Colonic mucosa (tissue), 4 donors: Measurements from ENCODE around the gene P2RX6. TPM values are rescaled to one million over a fixed set of nuclear protein-coding genes. Genes with fewer than 3 reads are reported as not detected.
A peak's percentile ranks its signal among the peaks of the same experiment; 100 is the strongest.
"Not testable (repeated sequence)": the region's sequence is repeated elsewhere in the genome, so short reads cannot be mapped to it uniquely, and the experiment has no call there.

Experiments
- DNase-seq: peaks from one replicate; pipeline ENCODE4 v3.0.0-alpha.2; 2020
- H3K27ac ChIP-seq: fragments of 200-600 bp; one replicate; pipeline ENCODE4 v1.8.0; 2021
- H3K27me3 ChIP-seq: fragments of 200-600 bp; one replicate; pipeline ENCODE4 v1.8.0; 2021
- H3K36me3 ChIP-seq: fragments of 200-600 bp; one replicate; pipeline ENCODE4 v1.8.0; 2021
- H3K4me1 ChIP-seq: fragments of 200-600 bp; one replicate; pipeline ENCODE4 v1.8.0; 2021; ENCODE audit warnings: mild to moderate bottlenecking
- H3K4me3 ChIP-seq: fragments of 200-600 bp; one replicate; pipeline ENCODE4 v1.8.0; 2021
- H3K9ac ChIP-seq, 2 donors: one replicate each; pipeline ENCODE4 v1.7.0; 2013; ENCODE audit warnings: control low read depth in 2 of 2, low read depth in 2 of 2, low read length in 2 of 2
- H3K9me3 ChIP-seq: fragments of 200-600 bp; one replicate; pipeline ENCODE4 v1.8.0; 2021
- intact Hi-C: fragments of 100-400 bp; cut with DNase I; formaldehyde crosslinking; loops from one replicate; pipeline ENCODE4 v1.14.1; 2022
- total RNA-seq, 2 donors: library from RNA; stranded (reverse); fragmentation: NEBNext Ultra II Directional in 1 of 2; extraction: Animal tissue kit (Norgen Biotek cat#: 25700) in 1 of 2; gene quantifications; one replicate each; pipeline ENCODE4 v1.2.1, GENCODE V29; 2021
- TF ChIP-seq, protein P1 (sequence below): fragments of 200-600 bp; IDR thresholded peaks from one replicate; pipeline ENCODE4 v1.8.0; 2022; ENCODE audit warnings: antibody characterized with exemption, mild to moderate bottlenecking
- donor health status: healthy.
- donor health status: DM: no; HTN: no; CAD: no.
- donor health status: DM: no; HTN: no; CAD: no.

The P2RX6 gene
- total RNA-seq, 2 donors from 2014 or later = 0.27 to 0.62 TPM

DNA sequence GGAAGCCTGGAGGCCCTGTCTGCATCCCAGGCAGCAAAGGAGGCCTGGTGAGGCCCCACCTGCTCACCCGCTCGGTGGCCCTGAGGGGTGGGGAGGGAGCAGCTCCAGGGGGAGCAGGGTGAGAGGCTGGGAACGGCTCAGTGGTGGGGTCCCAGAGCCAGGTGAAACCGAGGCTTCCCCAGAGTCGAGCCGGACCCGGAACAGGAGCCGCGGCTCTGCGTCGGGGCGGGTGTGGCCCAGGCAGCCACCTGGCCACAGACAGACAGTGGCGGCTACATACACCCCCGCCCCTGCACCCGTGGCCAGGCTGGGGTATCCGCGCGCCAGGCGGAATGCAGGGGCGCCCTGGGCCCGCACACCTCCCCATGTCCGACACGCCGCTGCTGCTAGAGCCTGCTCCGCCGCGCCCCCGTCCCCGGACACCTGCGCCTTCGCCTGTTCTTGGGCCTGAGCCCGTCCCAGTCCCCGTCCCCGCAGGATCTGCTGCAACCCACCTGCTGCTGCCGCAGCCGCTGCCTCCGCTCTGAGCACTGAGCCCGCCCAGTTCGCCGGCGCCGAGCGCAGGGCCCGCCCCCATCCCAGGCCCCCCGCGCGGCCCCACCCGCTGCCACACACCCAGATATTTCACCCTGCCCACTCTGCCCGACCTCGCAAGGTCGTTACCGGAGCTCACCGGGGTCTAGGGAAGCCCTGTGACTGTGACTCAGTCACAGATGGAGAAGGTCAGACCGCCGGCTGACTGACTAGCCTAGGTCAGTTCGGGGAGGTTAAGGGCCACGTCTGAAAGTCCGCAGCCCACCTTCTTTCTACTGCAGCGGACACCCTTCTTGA is 17.3 kb downstream of the P2RX6 start, which contains the start of gene SLC7A4:
SLC7A4 (minus strand) TSS at position 525 of the 831 bp plus-strand sequence. CDS start 749 bp downstream, outside the sequence.
- intact Hi-C loops = no loop called here
- TF ChIP-seq, protein P1, sequence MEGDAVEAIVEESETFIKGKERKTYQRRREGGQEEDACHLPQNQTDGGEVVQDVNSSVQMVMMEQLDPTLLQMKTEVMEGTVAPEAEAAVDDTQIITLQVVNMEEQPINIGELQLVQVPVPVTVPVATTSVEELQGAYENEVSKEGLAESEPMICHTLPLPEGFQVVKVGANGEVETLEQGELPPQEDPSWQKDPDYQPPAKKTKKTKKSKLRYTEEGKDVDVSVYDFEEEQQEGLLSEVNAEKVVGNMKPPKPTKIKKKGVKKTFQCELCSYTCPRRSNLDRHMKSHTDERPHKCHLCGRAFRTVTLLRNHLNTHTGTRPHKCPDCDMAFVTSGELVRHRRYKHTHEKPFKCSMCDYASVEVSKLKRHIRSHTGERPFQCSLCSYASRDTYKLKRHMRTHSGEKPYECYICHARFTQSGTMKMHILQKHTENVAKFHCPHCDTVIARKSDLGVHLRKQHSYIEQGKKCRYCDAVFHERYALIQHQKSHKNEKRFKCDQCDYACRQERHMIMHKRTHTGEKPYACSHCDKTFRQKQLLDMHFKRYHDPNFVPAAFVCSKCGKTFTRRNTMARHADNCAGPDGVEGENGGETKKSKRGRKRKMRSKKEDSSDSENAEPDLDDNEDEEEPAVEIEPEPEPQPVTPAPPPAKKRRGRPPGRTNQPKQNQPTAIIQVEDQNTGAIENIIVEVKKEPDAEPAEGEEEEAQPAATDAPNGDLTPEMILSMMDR = no peak
- no peaks in the 10 kb centered on the region for H3K36me3 ChIP-seq
- peaks cover 13% of the 10 kb centered on the region for H3K27me3 ChIP-seq
- peak within 1 kb of the TSS; percentile 29 for H3K4me3 ChIP-seq
- no peak for DNase-seq
- H3K9me3 ChIP-seq = no peaks in the 10 kb centered on the region
- no peak within 1 kb of the TSS for H3K27ac ChIP-seq
- H3K9ac ChIP-seq = peak within 1 kb of the TSS in 1 of 2 donors; percentile 1
- H3K4me1 ChIP-seq = no peaks in the 10 kb centered on the region

DNA sequence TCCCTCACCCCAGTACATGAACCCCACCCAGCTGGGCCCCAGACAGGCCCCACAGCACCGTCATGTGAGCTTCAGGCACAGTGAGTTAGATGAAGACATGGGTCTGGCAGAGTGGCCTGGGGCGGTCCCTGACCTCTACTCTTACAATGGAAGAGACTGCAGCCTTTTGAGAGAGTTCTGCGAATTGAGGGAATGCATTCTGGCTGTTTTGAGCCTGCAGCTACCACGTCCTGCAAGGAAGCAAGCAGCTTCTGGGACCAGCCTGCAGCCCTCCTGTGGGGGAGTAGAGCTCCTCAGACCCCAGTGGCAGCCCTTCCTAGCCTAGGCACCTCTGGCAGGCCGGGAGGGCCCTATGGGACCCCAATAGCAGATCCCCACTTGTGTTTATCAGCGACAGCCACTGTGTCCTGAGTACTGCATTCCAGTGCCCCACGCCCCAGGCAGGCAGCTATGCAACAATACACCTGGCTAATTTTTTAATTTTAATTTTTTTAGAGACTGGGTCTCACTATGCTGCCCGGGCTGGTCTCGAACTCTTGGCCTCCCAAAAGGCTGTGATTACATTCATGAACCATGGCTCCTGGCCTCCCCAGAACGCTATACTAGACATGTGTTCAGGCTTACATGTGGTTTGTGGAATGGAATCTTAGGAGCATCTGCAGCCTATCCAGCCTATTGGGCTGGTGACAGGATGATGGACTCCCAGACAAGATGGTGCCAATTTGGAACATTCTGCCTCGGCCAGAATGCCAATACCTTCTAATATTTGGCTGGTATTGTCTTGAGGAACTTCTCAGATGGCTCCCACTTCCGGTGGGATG is 18.1 kb downstream of the P2RX6 start:
- no peak for DNase-seq
- no peaks in the 10 kb centered on the region for H3K9me3 ChIP-seq
- no peaks in the 10 kb centered on the region for H3K4me1 ChIP-seq
- peaks cover 13% of the 10 kb centered on the region for H3K27me3 ChIP-seq
- no peak overlapping the region for H3K27ac ChIP-seq
- TF ChIP-seq, protein P1 = no peak
- no peaks in the 10 kb centered on the region for H3K36me3 ChIP-seq
- H3K9ac ChIP-seq = no peak overlapping the region
- H3K4me3 ChIP-seq = no peak overlapping the region
- intact Hi-C loops = no loop called here

DNA sequence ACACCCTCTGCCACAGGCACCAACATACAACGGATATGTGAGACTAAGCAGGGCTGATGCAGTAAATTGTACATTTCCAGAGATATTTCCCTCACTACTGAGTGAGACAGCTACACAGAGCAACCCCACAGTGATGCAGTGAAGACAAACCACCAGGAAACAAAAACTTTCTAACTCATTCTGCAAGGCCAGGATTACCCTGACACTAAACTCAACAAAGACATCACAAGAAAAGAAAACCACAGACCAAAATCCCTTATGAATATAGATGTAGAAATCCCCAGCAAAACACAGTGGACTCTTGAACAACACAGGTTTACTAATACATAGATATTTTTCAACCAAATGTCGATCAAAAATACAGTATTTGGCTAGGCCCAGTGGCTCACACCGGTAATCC is 18.9 kb downstream of the P2RX6 start:
- H3K27me3 ChIP-seq = peaks cover 13% of the 10 kb centered on the region
- H3K9ac ChIP-seq = no peak overlapping the region
- H3K27ac ChIP-seq = no peak overlapping the region
- no peaks in the 10 kb centered on the region for H3K36me3 ChIP-seq
- intact Hi-C loops = no loop called here
- no peaks in the 10 kb centered on the region for H3K9me3 ChIP-seq
- H3K4me3 ChIP-seq = no peak overlapping the region
- TF ChIP-seq, protein P1 = no peak
- DNase-seq = no peak
- no peaks in the 10 kb centered on the region for H3K4me1 ChIP-seq

DNA sequence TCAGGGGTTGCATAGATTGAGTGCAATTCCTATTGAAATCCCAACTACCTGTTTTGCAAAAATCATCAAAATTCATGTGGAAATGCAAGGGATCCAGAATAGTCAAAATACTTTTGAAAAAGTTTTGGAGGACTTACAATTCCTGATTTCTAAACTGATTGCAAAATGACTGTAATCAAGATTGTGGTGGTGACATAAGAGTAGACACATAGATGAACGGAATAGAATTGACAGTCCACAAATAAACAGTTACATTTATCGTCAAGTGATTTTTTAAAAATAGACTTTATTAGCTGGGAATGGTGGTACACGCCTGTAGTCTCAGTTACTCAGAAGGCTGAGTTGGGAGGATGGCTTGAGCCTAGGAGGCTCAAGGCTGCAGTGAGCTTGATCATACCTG is 20.0 kb downstream of the P2RX6 start:
- intact Hi-C loops = no loop called here
- Histone ChIP-seq H3K9ac (no peak overlapping the region), H3K4me3 (no peak overlapping the region), H3K27ac (no peak overlapping the region), H3K36me3 (no peaks in the 10 kb centered on the region), H3K4me1 (no peaks in the 10 kb centered on the region), H3K27me3 (peaks cover 13% of the 10 kb centered on the region), H3K9me3 (no peaks in the 10 kb centered on the region)
- DNase-seq = no peak
- TF ChIP-seq, protein P1 = no peak

DNA sequence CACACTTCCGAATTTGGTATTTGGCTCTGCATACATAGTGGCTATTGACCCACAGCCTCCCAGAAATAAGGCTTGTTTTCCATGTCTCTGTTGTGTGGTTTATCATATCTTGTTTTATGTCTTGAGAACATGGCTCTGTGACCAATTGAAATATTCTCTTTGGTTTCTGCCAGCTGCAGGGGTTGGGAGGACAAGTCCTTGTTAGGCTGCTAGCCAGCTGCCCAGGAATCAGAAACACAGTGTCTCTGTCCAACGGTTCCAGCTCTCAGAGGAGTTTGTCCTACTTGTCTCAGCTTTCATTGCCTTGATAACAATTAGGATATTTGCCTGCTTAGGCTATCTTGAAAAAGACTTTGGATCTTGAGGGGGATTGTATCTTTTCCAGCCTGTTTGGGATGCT is 23.4 kb downstream of the P2RX6 start:
- Histone ChIP-seq H3K36me3 (no peaks in the 10 kb centered on the region), H3K9ac (no peak overlapping the region), H3K27ac (no peak overlapping the region), H3K27me3 (no peaks in the 10 kb centered on the region), H3K4me3 (no peak overlapping the region), H3K9me3 (no peaks in the 10 kb centered on the region), H3K4me1 (no peaks in the 10 kb centered on the region)
- DNase-seq = no peak
- intact Hi-C loops = no loop called here
- TF ChIP-seq, protein P1 = no peak

DNA sequence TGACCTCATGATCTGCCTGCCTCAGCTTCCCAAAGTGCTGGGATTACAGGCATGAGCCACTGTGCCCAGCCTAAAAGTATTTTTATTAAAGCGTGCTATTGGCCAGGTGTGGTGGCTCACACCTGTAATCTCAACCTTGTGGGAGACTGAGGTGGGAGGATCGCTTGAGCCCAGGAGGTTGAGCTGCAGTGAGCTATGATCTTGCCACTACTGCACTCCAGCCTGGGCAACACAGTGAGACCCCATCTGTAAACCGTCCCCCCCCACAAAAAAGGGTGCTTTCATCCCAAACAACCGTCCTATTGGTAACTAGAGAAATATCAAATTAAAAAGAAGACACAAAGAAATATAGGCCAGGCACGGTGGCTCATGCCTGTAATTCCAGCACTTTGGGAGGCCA is 24.2 kb downstream of the P2RX6 start:
- H3K9ac ChIP-seq, H3K9me3 ChIP-seq, H3K36me3 ChIP-seq, DNase-seq, H3K27ac ChIP-seq, H3K27me3 ChIP-seq, H3K4me3 ChIP-seq, intact Hi-C loops, H3K4me1 ChIP-seq: not testable (repeated sequence)
